Panc1 (cell line): ENCODE data around the gene FLYWCH1.

ENCODE experiments used
- CTCF ChIP-seq: fragments of 450-650 bp; IDR thresholded peaks from 2 replicates; pipeline ENCODE4 v1.5.1; 2017; ENCODE audit warnings: mild to moderate bottlenecking
- SIN3A ChIP-seq: IDR thresholded peaks from 2 replicates; pipeline ENCODE4 v1.6.1; 2012; ENCODE audit warnings: low read depth, mild to moderate bottlenecking, low read length, moderate library complexity, borderline replicate concordance; ENCODE audit not compliant: insufficient read depth

GRCh38 chr16:2883458-2883908 is 28.2 kb upstream of the FLYWCH1 start:
- no peak for TF ChIP-seq CTCF
- no peak for TF ChIP-seq SIN3A
